GM21576 (cell line): ENCODE results near the gene INVS.

Experiments
- ATAC-seq: cut with Tn5 transposase; IDR thresholded peaks from one replicate; pipeline ENCODE4 v1.9.1; 2021; ENCODE audit warnings: mild to moderate bottlenecking, moderate library complexity; ENCODE audit not compliant: unreplicated experiment

The INVS gene

DNA sequence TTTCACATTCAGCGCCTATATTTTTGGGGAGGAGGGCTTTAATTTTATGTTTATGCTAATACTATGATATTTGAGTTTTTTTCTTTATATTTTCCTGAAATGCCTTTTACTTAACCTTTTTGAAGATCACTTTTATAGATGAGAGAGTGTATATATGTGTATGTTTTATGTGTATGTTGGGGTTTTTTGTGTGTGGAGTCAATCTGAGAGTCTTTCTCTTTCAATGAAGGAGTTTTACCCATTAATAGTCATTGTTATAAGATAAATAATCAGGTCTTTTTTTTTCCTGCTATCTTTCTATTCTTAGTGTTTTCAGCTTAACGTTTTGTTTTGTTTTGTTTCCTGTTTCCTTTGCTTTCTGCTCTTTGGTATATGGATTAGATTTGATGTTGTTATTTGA, 141.5 kb downstream of the INVS start:
- ATAC-seq = no peak

DNA sequence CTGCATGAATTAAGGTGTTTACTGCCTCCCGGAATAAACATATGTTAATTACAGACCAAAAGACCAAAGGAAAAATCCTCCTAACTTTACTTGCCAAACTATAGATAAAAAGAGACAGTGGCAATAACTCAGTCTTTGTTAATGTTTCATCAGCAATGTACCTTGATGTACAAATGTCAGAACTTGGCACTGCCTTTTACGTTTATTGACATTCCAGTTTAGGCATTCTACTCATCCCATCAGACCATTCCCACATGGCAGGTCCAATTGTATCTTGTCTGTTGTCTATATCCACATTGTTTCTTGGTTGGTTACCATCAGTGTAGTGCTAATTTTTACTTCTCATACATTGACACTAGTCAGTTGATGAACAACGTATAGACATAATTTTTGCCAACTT, 168.2 kb downstream of the INVS start:
- ATAC-seq = no peak

DNA sequence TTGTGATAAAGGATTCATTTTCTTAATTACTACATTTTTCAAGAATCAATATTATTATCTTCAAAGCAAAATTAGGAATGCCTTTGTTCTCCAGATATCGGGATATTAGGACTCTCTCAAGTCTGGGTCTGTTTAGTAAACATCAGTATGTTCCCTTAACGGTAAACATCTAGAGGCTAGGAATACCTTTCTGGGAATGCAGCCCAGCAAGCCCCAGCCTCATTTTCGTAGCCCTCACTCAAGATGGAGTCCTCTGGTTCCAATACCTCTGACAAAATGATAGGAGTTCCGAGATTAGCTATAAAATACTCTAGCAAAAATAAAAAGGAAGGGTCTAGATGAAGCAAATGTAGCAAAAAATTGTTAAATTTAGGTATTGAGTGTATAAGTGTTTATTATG, 169.2 kb downstream of the INVS start:
- no peak for ATAC-seq

DNA sequence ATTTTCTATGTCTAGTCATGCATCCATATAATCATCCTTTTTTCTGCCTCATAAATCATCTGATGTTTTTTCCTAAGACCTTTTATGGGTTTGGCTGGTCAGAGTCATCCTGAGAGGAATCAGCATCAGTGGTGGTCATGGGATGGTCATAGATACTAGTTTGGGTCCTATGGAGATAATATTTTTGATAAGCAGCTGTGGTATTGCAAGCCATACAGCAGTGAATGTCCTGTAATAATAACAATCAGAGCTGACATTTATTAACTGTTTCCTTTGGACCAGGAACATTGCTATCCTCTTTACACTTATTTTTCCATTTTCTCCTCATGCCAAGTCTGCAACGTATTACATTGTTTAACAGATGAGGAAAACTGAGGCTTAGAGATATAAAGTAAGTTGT, 170.6 kb downstream of the INVS start:
- ATAC-seq = no peak

DNA sequence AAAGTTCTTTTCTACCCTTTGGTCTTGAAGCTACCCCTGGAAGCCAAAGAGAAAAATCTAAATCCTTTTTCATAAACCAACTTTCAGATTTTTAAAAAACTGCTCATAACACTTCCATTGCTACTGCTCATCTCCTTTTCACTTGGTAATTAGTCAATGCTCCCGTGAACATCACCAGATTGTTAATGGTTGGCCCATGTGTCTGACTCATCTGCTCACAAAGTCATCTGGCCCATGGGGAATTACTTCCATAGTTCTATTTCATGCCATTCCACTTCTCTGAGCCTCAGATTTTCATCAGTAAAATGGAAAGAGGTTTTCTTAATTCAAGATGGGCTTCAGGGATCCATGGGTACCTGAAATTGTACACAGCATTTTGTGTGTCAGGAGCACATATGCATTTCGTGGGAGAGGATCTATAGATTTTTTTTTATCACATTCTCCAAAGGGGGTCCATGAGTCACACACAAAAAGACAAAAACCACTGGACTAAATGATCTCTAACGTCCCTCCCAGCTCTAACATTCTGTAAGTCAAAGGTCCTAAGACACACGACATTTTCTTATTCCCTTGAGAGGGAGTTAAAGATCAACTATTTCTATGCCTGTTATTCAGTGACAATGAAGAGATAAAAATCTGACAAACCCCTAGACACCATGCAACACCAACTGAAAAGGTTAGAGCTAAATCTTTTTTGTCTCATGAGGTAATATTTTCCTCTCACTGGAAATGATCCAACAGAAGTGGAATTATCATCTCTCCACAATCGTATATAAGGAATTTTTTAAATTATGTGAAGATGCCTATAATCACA, 178.3 kb downstream of the INVS start:
- no peak for ATAC-seq

DNA sequence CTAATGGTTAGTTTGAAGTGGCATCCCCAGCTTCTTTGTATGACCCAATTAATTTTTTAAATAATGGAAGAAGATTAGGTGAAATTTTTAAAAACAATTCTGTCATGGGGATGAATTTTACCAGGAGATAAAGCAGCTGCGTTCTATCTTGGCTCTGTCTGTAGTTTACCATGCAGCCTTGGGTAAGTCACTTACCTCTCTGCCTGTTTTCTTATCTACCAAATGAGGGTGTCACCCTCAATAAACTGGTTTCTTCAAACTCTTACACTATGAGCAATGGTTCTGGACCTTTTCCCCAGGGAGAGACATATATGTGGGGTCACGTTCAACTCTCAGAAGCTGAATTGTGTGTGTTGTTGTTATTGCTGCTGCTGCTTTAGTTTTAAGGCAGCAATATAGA, 182.0 kb downstream of the INVS start:
- no peak for ATAC-seq

DNA sequence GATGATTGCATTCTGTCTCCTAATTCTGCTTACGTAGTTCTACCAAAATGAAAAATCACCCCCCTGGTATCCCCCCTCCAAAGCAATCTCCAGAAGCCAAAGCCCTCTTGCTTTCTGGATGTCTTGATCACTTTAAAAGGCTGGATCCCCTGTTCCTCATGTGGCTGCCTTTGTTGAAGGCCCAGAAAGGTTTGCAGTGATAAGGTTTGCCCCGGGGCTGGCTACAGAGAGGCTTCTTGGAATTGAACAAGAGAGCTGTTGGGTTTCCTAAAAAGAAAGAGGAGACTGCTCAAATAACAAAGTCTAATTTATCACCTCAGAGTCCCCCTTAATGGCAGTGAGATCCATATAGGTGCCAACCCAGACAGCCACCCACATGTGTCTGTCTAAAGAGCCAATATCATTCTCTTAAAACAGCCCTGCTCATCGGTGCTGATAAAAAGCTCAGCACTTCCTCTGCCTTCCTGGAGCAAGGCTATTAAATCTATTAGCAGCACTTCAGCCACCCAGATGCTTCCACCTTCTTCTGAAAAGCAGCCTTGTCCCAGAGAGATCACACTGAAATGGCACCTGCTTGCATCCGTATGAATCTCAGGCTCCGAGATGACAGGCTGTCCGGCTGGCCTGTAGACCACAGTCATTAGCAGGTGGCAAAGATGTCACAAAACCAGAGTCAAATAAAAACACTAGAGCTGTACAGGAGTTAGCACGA, 182.8 kb downstream of the INVS start:
- ATAC-seq = no peak

DNA sequence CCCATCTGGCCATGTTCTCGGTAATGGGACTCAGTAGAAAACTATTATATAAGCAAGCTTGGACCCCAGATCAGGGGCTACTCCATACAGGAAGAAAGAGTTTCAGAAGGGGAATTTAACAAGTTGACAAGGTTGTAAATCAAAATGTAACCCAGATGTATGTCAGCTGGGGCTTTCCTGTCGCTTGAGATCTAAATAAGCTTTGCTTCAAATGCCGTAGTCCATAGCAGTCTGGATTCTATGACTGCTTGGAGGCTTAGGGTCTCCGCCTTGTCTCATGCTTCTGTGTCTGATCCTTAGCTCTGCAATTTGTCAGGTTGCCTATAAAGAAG, 183.3 kb downstream of the INVS start:
- ATAC-seq = no peak

DNA sequence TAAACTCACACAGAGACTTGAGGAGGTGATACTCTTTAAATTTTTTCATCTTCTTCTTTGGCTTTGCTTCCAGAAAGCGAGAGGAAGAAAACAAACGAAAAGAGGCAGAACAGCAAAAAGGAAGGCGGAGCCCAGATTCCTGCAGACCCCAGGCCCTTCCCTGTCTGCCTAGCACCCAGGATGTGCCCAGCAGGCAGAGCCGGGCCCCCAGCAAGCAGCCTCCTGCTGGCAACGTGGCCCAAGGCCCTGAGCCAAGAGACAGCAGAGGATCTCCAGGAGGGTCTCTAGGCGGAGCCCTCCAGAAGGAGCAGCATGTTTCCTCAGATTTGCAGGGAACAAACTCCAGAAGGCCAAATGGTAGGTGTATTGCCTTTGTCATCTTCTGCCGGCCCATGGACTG, 185.2 kb downstream of the INVS start:
- ATAC-seq = no peak

DNA sequence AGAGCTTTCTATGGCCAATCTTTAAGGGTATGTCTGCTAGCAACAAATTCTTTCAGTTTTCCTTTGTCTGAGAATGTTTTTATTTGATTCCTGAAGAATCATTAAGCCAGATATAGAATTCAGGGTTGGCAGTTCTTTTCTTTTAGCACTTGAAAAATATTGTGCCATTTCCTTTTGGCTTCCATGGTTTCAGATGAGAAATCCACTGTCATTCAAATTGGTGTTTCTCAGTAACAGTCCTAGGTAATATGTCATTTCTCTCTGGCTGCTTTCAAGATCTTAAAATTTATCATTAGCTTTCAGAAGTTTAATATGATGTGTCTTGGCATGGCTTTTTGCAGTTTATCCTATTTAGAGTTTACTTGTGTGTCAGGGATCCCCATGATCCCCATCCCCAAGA, 186.0 kb downstream of the INVS start:
- no peak for ATAC-seq

DNA sequence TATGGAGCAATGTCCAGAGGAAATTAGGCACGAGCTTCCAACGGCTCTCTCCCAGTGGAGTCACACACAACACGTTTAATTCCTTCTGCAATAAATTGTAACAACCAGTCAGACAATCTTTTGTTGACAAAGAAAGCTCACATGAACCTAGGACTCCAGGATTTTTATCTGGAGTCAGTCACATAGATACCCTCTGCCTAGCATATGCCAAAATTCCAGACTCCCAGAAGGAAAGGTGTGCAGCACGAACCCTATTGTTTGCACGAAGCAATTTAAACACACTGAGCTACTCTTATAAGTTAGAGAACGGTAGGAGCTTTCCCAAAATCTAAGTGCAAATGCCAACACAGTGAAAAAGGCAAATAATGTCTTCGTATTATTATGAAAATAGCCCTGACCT, 186.6 kb downstream of the INVS start:
- ATAC-seq = no peak

DNA sequence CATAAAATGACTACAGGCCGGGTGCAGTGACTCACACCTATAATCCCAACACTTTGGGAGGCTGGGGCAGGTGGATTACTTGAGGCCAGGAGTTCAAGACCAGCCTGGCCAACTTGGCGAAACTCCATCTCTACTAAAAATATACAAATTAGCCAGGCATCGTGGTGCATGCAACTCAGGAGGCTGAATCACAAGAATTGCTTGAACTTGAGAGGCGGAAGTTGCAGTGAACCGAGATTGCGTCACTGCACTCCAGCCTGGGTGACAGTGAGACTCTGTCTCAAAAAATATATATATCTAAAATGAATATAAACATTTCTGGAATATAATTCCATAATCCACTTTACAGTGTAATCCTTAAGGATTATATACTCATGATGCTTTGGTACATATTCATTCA, 187.2 kb downstream of the INVS start:
- ATAC-seq = no peak

DNA sequence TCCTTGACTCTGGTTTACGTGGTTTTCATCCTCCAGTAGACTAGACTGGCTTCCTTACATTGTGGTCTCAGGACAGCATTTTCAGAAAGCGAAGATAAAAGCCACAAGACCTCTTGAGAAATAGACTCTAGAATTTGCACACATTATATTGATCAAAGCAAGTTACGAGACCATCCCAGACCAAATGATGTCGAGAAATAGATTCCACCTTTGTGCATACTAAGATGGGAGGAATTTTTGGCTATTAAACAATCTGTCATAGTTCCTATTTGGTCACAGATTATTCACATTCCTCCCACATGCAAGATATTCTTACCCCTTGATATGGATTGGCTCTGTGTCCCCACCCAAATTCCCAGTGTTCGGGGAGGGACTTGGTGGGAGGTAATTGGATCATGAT, 188.1 kb downstream of the INVS start:
- ATAC-seq = no peak

DNA sequence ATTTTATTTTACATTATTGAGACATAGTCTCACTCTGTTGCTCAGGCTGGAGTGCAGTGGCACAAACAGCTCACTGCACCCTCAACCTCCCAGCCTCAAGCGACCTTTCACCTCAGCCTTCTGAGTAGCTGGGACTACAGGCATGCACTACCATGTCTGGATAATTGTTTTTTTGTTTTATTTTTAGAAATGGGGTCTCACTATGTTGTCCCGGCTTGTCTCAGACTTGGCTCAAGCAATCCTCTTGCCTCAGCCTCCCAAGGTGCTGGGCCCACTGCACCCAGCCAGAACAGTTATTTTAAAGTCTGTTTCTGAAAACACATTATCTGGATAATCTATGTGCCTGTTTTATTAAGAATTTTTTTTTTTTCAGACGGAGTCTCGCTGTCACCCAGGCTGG, 191.7 kb downstream of the INVS start:
- ATAC-seq = no peak

DNA sequence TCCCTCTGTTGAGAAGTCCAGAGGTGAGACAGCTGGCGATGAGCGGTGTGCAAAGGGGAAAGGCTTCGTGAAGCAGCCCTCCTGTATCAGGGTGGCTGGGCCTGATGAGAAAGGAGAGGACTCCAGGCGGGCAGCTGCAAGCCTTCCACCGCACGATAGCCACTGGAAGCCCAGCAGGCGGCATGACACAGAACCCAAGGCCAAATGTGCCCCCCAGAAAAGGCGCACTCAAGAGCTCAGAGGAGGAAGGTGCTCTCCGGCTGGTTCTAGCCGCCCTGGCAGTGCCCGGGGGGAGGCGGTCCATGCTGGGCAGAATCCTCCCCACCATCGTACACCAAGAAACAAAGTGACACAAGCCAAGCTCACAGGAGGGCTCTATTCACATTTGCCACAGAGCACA, 193.4 kb downstream of the INVS start:
- ATAC-seq = no peak

DNA sequence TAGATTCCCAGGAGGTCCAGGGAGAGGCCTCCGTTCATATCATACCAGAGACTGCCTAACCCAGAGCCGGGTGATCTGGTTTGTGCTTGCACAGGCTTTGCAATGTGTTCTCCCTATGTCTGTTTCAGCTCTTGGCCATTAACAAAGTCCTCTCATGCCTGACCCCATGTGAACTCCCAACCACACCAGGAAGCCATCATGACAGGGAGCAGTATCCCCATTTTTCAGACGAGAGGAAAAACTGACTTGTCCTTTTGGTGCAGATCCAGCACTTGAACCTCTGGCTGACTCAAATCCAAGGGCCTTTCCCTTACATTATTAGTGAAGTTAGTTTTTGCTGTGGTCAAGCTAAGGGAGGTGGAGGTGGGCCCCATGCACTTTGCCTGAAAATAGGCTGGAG, 195.3 kb downstream of the INVS start:
- no peak for ATAC-seq

DNA sequence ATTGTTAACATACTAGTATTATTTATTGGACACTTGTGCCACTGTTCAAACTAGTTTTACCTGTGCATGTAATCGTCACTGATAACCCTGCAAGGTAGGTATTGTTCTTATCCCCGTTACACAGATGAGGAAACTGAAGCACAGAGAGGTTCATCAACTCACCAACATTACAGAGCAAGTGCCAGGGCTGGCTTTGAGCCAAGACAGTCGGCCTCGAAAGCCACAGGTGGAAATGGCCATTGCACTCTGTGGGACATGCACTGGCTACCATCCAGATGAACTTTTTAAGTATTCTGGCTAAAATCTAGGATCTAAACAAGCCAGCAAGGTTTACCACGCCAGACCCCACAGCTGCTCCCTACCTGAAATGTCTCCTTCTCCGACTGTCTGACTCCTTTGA, 195.8 kb downstream of the INVS start:
- no peak for ATAC-seq

DNA sequence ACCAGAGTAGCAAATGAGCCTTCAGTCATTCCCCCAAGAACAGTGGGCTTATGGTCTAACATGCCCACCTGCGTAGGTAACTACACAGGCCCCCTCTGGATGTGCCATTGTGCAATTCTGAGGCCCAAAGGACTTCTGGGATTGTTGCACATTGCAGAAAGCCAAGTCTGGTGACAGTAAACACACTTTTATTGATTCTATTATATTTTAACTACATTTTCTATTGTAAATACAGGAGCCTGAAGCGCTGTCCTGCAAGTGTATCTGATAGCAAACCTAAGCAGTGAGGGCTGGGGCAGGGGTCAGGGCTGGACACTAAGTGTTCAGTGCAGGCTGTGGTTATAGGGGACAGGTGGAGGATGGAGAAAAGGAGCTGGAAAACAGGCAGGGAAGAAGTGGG, 196.2 kb downstream of the INVS start:
- ATAC-seq = no peak

DNA sequence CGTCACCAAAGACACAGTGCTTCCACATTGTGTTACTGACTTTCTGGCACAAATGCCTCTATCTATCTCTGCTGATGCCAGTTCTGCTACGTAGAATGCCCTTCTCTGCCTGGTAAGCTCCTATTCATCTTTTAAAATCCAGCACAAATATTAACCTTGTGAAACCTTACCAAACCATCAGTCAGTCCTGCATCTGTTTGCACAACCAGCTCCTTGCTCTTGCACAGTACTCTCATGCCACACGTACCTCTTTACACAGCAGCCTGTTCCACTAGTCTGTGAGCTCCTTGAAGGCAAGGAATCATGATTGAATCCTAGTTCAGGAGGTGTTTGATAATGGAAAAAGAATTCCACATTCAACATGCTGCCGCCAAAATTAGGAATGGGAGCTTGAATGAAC, 197.4 kb downstream of the INVS start:
- ATAC-seq = no peak

DNA sequence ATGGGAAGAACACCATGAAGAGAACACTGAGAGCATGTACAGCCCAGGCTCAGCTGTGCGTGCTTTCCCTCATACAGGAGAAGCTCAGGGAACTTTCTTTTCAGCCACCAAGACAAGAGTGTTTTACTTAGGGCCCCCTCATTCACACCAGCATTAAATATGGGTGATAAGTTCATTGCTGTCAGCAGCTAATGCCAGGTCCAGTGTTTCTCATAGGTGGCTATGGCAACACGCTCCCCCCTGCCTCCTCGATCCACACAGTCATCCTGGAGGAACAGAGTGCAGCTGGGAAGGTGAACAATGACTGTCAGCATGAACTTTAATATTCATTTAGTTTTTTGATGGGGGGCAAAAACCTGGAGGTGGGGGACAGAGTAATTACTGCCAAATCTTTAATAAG, 199.3 kb downstream of the INVS start:
- no peak for ATAC-seq

DNA sequence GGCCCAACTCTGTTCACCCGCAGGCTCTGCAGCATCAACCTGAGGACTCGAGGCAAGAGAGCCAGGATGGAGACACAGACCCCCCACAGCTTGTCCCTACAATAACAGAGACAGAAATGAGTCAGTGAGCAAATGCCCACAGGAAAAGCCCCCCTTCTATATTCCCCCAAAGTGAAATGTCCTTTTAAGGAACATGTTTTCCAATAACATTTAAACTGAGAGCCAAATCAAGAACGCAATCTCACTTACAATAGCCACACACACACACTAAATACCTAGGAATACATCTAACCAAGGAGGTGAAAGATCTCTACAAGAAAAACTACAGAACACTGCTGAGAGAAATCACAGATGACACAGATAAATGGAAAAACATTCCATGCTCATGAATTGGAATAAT, 204.7 kb downstream of the INVS start:
- ATAC-seq = no peak

DNA sequence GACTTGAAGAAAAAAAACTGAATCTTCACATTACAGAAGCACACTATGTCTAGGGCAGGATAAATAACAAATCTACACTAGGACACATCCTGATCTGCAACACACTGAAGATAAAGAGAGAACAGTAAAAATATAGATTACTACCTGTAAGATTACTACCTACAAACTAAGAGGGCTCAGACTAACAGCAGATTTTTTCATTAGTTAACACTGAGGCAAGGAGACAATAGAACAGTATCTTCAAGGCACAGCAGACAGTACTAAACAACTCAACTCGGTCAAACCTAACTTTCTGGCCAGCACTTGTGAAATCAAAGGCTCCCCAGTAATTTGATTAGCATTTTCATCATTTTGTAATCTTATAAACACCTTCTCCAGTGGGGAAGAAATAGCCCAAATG, 207.2 kb downstream of the INVS start:
- ATAC-seq = no peak

DNA sequence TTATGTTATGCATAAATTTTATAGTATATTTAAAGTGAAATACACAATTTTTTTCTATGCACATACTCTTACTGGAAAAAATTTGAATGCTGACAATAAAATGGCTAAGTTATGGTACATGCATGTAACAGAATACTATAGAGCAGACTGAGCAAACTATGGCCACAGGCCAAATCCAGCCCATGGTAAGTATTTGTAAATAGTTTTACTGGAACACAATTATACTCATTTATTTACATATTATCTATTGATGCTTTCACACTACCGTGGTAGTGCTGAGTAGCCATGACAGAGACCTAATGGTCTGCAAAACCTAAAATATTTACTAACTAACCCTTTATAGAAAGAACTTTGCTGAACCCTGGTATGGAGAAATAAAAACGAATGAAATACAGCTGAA, 208.0 kb downstream of the INVS start:
- no peak for ATAC-seq
